ENCODE data around the gene RNFT2. TPM values are rescaled to one million over a fixed set of nuclear protein-coding genes. Genes with fewer than 3 reads are reported as not detected.
A peak's percentile ranks its signal among the peaks of the same experiment; 100 is the strongest.
"Not testable (repeated sequence)": the region's sequence is repeated elsewhere in the genome, so short reads cannot be mapped to it uniquely, and the experiment has no call there.

RNFT2 gene
- total RNA-seq, 1 experiment from 2014 or later, result 10.4 TPM

- H3K36me3 ChIP-seq, result no peaks in the 10 kb centered on the region
- H3K4me1 ChIP-seq, result no peaks in the 10 kb centered on the region
- DNase-seq, result no peak
- H3K27me3 ChIP-seq, result no peaks in the 10 kb centered on the region
- H3K9me3 ChIP-seq (replicated peaks), result no peaks in the 10 kb centered on the region
- no peak overlapping the region for H3K4me3 ChIP-seq
- H3K27ac ChIP-seq, result no peak overlapping the region
Measured at GRCh38 chr12:116808113-116809105, 70.3 kb downstream of the RNFT2 start.

- Histone ChIP-seq H3K4me3 (no peak overlapping the region), H3K4me1 (no peaks in the 10 kb centered on the region), H3K27me3 (no peaks in the 10 kb centered on the region), H3K9me3 (replicated peaks) (no peaks in the 10 kb centered on the region), H3K27ac (no peak overlapping the region), H3K36me3 (no peaks in the 10 kb centered on the region)
- no peak for DNase-seq
Measured at GRCh38 chr12:116812238-116812637, 74.1 kb downstream of the RNFT2 start.

GRCh38 chr12:116813271-116814041 is 75.3 kb downstream of the RNFT2 start:
- Histone ChIP-seq H3K27me3 (no peaks in the 10 kb centered on the region), H3K4me1 (no peaks in the 10 kb centered on the region), H3K4me3 (no peak overlapping the region), H3K36me3 (no peaks in the 10 kb centered on the region), H3K9me3 (replicated peaks) (no peaks in the 10 kb centered on the region), H3K27ac (no peak overlapping the region)
- no peak for DNase-seq

- DNase-seq; H3K27ac ChIP-seq; H3K9me3 ChIP-seq (replicated peaks); H3K36me3 ChIP-seq; H3K27me3 ChIP-seq; H3K4me3 ChIP-seq; H3K4me1 ChIP-seq: not testable (repeated sequence)
Measured at GRCh38 chr12:116814766-116815165, 76.7 kb downstream of the RNFT2 start.

- DNase-seq, result peak in 1 of 2 experiments; percentile 22
- Histone ChIP-seq H3K4me3 (peak overlapping the region; percentile 73), H3K4me1 (no peaks in the 10 kb centered on the region), H3K27me3 (no peaks in the 10 kb centered on the region), H3K27ac (peak overlapping the region; percentile 78), H3K36me3 (no peaks in the 10 kb centered on the region), H3K9me3 (replicated peaks) (no peaks in the 10 kb centered on the region)
Measured at GRCh38 chr12:116818341-116818856, 80.3 kb downstream of the RNFT2 start.

- no peaks in the 10 kb centered on the region for H3K9me3 ChIP-seq (replicated peaks)
- peak overlapping the region; percentile 73 for H3K4me3 ChIP-seq
- no peaks in the 10 kb centered on the region for H3K27me3 ChIP-seq
- peak; percentile 92 to 94 for DNase-seq
- H3K36me3 ChIP-seq, result no peaks in the 10 kb centered on the region
- no peaks in the 10 kb centered on the region for H3K4me1 ChIP-seq
- H3K27ac ChIP-seq, result peak overlapping the region; percentile 78
Measured at GRCh38 chr12:116818948-116819832, 81.1 kb downstream of the RNFT2 start.

- no peaks in the 10 kb centered on the region for H3K4me1 ChIP-seq
- no peaks in the 10 kb centered on the region for H3K27me3 ChIP-seq
- no peak for DNase-seq
- no peak overlapping the region for H3K4me3 ChIP-seq
- no peaks in the 10 kb centered on the region for H3K36me3 ChIP-seq
- no peak overlapping the region for H3K27ac ChIP-seq
- no peaks in the 10 kb centered on the region for H3K9me3 ChIP-seq (replicated peaks)
Measured at GRCh38 chr12:116820064-116820656, 82.0 kb downstream of the RNFT2 start.

GRCh38 chr12:116821291-116821690 is 83.2 kb downstream of the RNFT2 start:
- peak; percentile 39 to 61 for DNase-seq
- Histone ChIP-seq H3K36me3 (no peaks in the 10 kb centered on the region), H3K27me3 (no peaks in the 10 kb centered on the region), H3K4me1 (no peaks in the 10 kb centered on the region), H3K4me3 (no peak overlapping the region), H3K9me3 (replicated peaks) (no peaks in the 10 kb centered on the region), H3K27ac (no peak overlapping the region)

- DNase-seq, result no peak
- Histone ChIP-seq H3K9me3 (replicated peaks) (no peaks in the 10 kb centered on the region), H3K4me3 (no peak overlapping the region), H3K4me1 (no peaks in the 10 kb centered on the region), H3K27me3 (no peaks in the 10 kb centered on the region), H3K27ac (no peak overlapping the region), H3K36me3 (no peaks in the 10 kb centered on the region)
Measured at GRCh38 chr12:116827432-116827831, 89.3 kb downstream of the RNFT2 start.

- Histone ChIP-seq H3K9me3 (replicated peaks) (no peaks in the 10 kb centered on the region), H3K27me3 (no peaks in the 10 kb centered on the region), H3K36me3 (no peaks in the 10 kb centered on the region), H3K4me1 (no peaks in the 10 kb centered on the region), H3K4me3 (no peak overlapping the region), H3K27ac (no peak overlapping the region)
- DNase-seq, result no peak
Measured at GRCh38 chr12:116832353-116832752, 94.2 kb downstream of the RNFT2 start.

- Histone ChIP-seq H3K36me3 (no peaks in the 10 kb centered on the region), H3K4me3 (no peak overlapping the region), H3K27me3 (no peaks in the 10 kb centered on the region), H3K27ac (no peak overlapping the region), H3K9me3 (replicated peaks) (no peaks in the 10 kb centered on the region), H3K4me1 (no peaks in the 10 kb centered on the region)
- DNase-seq, result no peak
Measured at GRCh38 chr12:116833474-116833873, 95.4 kb downstream of the RNFT2 start.

GRCh38 chr12:116835484-116835883 is 97.4 kb downstream of the RNFT2 start:
- Histone ChIP-seq H3K27ac (no peak overlapping the region), H3K27me3 (no peaks in the 10 kb centered on the region), H3K36me3 (no peaks in the 10 kb centered on the region), H3K9me3 (replicated peaks) (no peaks in the 10 kb centered on the region), H3K4me3 (no peak overlapping the region), H3K4me1 (no peaks in the 10 kb centered on the region)
- DNase-seq, result no peak

GRCh38 chr12:116837097-116837496 is 99.0 kb downstream of the RNFT2 start:
- Histone ChIP-seq H3K36me3 (no peaks in the 10 kb centered on the region), H3K27me3 (no peaks in the 10 kb centered on the region), H3K27ac (no peak overlapping the region), H3K4me1 (no peaks in the 10 kb centered on the region), H3K4me3 (no peak overlapping the region), H3K9me3 (replicated peaks) (no peaks in the 10 kb centered on the region)
- no peak for DNase-seq

- Histone ChIP-seq H3K4me3 (no peak overlapping the region), H3K27me3 (no peaks in the 10 kb centered on the region), H3K4me1 (no peaks in the 10 kb centered on the region), H3K36me3 (no peaks in the 10 kb centered on the region), H3K9me3 (replicated peaks) (no peaks in the 10 kb centered on the region), H3K27ac (no peak overlapping the region)
- no peak for DNase-seq
Measured at GRCh38 chr12:116838365-116838764, 100.2 kb downstream of the RNFT2 start.
